HCT116 (cell line): Measurements from ENCODE around the gene C1orf159. TPM values are rescaled to one million over a fixed set of nuclear protein-coding genes. Genes with fewer than 3 reads are reported as not detected.

Experiments used
- ATAC-seq: fragments of 200-7000 bp; cut with Tn5 transposase; 2 replicates; pipeline ENCODE4 v1.9.1; 2020; ENCODE audit warnings: mild to moderate bottlenecking, moderate library complexity
- BruUV-seq: library from RNA; stranded (reverse); fragments of 400-500 nt; replicated peaks from 2 replicates; lab custom pipeline; 2021; lab: Mats Ljungman, UMichigan
- CTCF ChIA-PET: fragments of 300-600 bp; sonication (Branson Sonifier 250); formaldehyde crosslinking; loops from one replicate; lab custom pipeline; 2021; ENCODE audit warnings: antibody characterized with exemption; lab: Charles Lee
- POLR2A ChIA-PET: fragments of 300-600, 350-600 bp; sonication (Branson Sonifier 250); formaldehyde crosslinking; loops from one replicate; lab custom pipeline; 2021; ENCODE audit warnings: antibody characterized with exemption; lab: Charles Lee
- RAD21 ChIA-PET, 2 experiments: fragments of 300-600 bp; sonication (Branson Sonifier 250); formaldehyde crosslinking; loops; one replicate each; lab custom pipeline; 2023; ENCODE audit warnings: low total read pairs in 2 of 2; ENCODE audit not compliant: uncharacterized antibody in 2 of 2, unreplicated experiment in 2 of 2, low non-redundant PET in 1 of 2; lab: Charles Lee
- DNase-seq: peaks from one replicate; pipeline ENCODE4 v3.0.0-alpha.2; 2010; ENCODE audit warnings: low read depth, low spot score
- H2AFZ ChIP-seq: fragments of 200-600 bp; shearing (Covaris generic), sonication (generic); 2 replicates; pipeline ENCODE4 v1.6.1; 2017; ENCODE audit warnings: low read depth, mixed run types, mixed read lengths, antibody characterized with exemption, low read length; ENCODE audit not compliant: poor library complexity, severe bottlenecking
- H3K27ac ChIP-seq: 2 replicates; pipeline ENCODE4 v1.5.1; 2012; ENCODE audit warnings: low read depth, low read length
- H3K27me3 ChIP-seq: fragments of 200-600 bp; sonication (generic); 2 replicates; pipeline ENCODE4 v1.6.1; 2016; ENCODE audit warnings: mixed run types, low read length, mixed read lengths; ENCODE audit not compliant: insufficient read depth
- H3K36me3 ChIP-seq, 2 experiments: fragments of 200-500 bp in 1 of 2; fragments of 200-600 bp in 1 of 2; sonication (Bioruptor generic) in 1 of 2; sonication (generic) in 1 of 2; 2 replicates each; pipeline versions ENCODE4 v1.5.1 to v1.6.1; 2014 to 2016; ENCODE audit warnings: low read length in 2 of 2, inconsistent platforms in 1 of 2, mixed read lengths in 1 of 2, mixed run types in 1 of 2; ENCODE audit not compliant: insufficient read depth in 2 of 2, control insufficient read depth in 1 of 2
- H3K4me1 ChIP-seq, 2 experiments: fragments of 200-600 bp in 1 of 2; sonication (generic) in 1 of 2; 2 replicates each; pipeline versions ENCODE4 v1.5.1 to v1.6.1; 2012 to 2017; ENCODE audit warnings: low read length in 2 of 2, inconsistent platforms in 1 of 2, mild to moderate bottlenecking in 1 of 2, mixed read lengths in 1 of 2, mixed run types in 1 of 2, moderate library complexity in 1 of 2; ENCODE audit not compliant: insufficient read depth in 2 of 2, control insufficient read depth in 1 of 2
- H3K4me2 ChIP-seq: fragments of 200-600 bp; sonication (generic); 2 replicates; pipeline ENCODE4 v1.6.1; 2017; ENCODE audit warnings: mixed run types, low read length, mixed read lengths
- H3K4me3 ChIP-seq, 2 experiments: fragments of 200-600 bp in 1 of 2; sonication (generic) in 1 of 2; replicated peaks in 1 of 2; 2 replicates each; pipeline ENCODE4 v1.5.1; 2011 to 2016; ENCODE audit warnings: low read length in 2 of 2, control low read depth in 1 of 2, low read depth in 1 of 2, mild to moderate bottlenecking in 1 of 2, mixed read lengths in 1 of 2, mixed run types in 1 of 2
- H3K79me2 ChIP-seq: fragments of 200-600 bp; sonication (generic); 2 replicates; pipeline ENCODE4 v1.6.1; 2017; ENCODE audit warnings: mild to moderate bottlenecking, mixed run types, low read length, moderate library complexity, mixed read lengths; ENCODE audit not compliant: insufficient read depth
- H3K9ac ChIP-seq: fragments of 200-600 bp; sonication (generic); 2 replicates; pipeline ENCODE4 v1.6.1; 2016; ENCODE audit warnings: low read length, mixed read lengths
- H3K9me2 ChIP-seq: fragments of 200-600 bp; sonication (generic), shearing (Covaris generic); 2 replicates; pipeline ENCODE4 v1.6.1; 2017; ENCODE audit warnings: mixed run types, mild to moderate bottlenecking, moderate library complexity; ENCODE audit not compliant: insufficient read depth
- H3K9me3 ChIP-seq, 2 experiments: fragments of 200-500 bp in 1 of 2; fragments of 200-600 bp in 1 of 2; sonication (Bioruptor generic) in 1 of 2; sonication (generic) in 1 of 2; 2 replicates each; pipeline ENCODE4 v1.6.1; 2014 to 2017; ENCODE audit warnings: low read length in 2 of 2, mixed read lengths in 2 of 2, inconsistent platforms in 1 of 2, low read depth in 1 of 2, mild to moderate bottlenecking in 1 of 2, mixed run types in 1 of 2, moderate library complexity in 1 of 2; ENCODE audit not compliant: control insufficient read depth in 1 of 2, insufficient read depth in 1 of 2
- H4K20me1 ChIP-seq: fragments of 200-600 bp; sonication (generic), shearing (Covaris generic); 2 replicates; pipeline ENCODE4 v1.6.1; 2017; ENCODE audit warnings: mixed run types, mild to moderate bottlenecking, moderate library complexity; ENCODE audit not compliant: insufficient read depth
- CTCF ChIP-seq, 3 experiments: fragments of 200-600 bp in 1 of 3; sonication (generic) in 1 of 3; IDR thresholded peaks in 2 of 3; conservative IDR thresholded peaks in 1 of 3; 2 replicates each; pipeline ENCODE4 v1.5.1; 2012 to 2017; ENCODE audit warnings: low read depth in 2 of 3, low read length in 2 of 3, antibody characterized with exemption in 1 of 3, borderline replicate concordance in 1 of 3, control low read depth in 1 of 3, mild to moderate bottlenecking in 1 of 3, mixed read lengths in 1 of 3, mixed run types in 1 of 3, moderate library complexity in 1 of 3; ENCODE audit not compliant: insufficient read depth in 1 of 3
- EGR1 ChIP-seq: IDR thresholded peaks from 2 replicates; pipeline ENCODE4 v1.6.1; 2012; ENCODE audit warnings: low read depth
- EZH2 ChIP-seq: fragments of 200-600 bp; sonication (generic); IDR thresholded peaks from 2 replicates; pipeline ENCODE4 v1.6.1; 2017; ENCODE audit warnings: antibody characterized with exemption, mixed run types
- EZH2phosphoT487 ChIP-seq: fragments of 200-600 bp; IDR thresholded peaks from 2 replicates; pipeline ENCODE4 v1.6.1; 2018; ENCODE audit warnings: antibody characterized with exemption, borderline replicate concordance
- FOSL1 ChIP-seq: IDR thresholded peaks from 2 replicates; pipeline ENCODE4 v1.6.1; 2012; ENCODE audit warnings: low read depth
- JUND ChIP-seq: IDR thresholded peaks from 2 replicates; pipeline ENCODE4 v1.6.1; 2012
- POLR2AphosphoS5 ChIP-seq: IDR thresholded peaks from 2 replicates; pipeline ENCODE4 v1.6.1; 2011; ENCODE audit warnings: mild to moderate bottlenecking, low read depth, low read length, moderate library complexity
- SP1 ChIP-seq: IDR thresholded peaks from 2 replicates; pipeline ENCODE4 v1.6.1; 2012; ENCODE audit warnings: low read depth
- SRF ChIP-seq: IDR thresholded peaks from 2 replicates; pipeline ENCODE4 v1.6.1; 2012; ENCODE audit warnings: low read depth
- YY1 ChIP-seq: IDR thresholded peaks from 2 replicates; pipeline ENCODE4 v1.6.1; 2011; ENCODE audit warnings: low read length, low read depth, moderate library complexity, mild to moderate bottlenecking; ENCODE audit not compliant: insufficient replicate concordance; ENCODE audit errors: extremely low read depth
- ZBTB33 ChIP-seq: IDR thresholded peaks from 2 replicates; pipeline ENCODE4 v1.6.1; 2011; ENCODE audit warnings: mild to moderate bottlenecking, low read length, moderate library complexity; ENCODE audit not compliant: insufficient replicate concordance; ENCODE audit errors: extremely low read depth
- ZFX ChIP-seq: fragments of 450-650 bp; IDR thresholded peaks from 2 replicates; pipeline ENCODE4 v1.6.1; 2017
- ZNF274 ChIP-seq: fragments of 200-500 bp; sonication (Bioruptor generic); IDR thresholded peaks from 2 replicates; pipeline ENCODE4 v1.6.1; 2014; ENCODE audit warnings: mild to moderate bottlenecking, low read depth, low read length, inconsistent platforms
- intact Hi-C: fragments of 100-400 bp; cut with micrococcal nuclease; formaldehyde crosslinking; loops from 2 replicates; pipeline ENCODE4 v1.10.0; 2022
- total RNA-seq: library from RNA; stranded (reverse); gene quantifications from one replicate; pipeline ENCODE4 v1.2.1, GENCODE V29; 2021; ENCODE audit not compliant: unreplicated experiment
- TF ChIP-seq, protein P1 (sequence below): IDR thresholded peaks from 2 replicates; pipeline ENCODE4 v1.6.1; 2012
- TF ChIP-seq, protein P2 (sequence below): IDR thresholded peaks from 2 replicates; pipeline ENCODE4 v1.6.1; 2012

C1orf159 gene
- total RNA-seq, 1 experiment from 2014 or later: 22.7 TPM

GRCh38 chr1:1121611-1122077 is 5.8 kb upstream of the C1orf159 start:
- Histone ChIP-seq H2AFZ (peak overlapping the region; percentile 54), H4K20me1 (no peaks in the 10 kb centered on the region), H3K27ac (no peak overlapping the region; the same call in 1 of the 2 replicates), H3K79me2 (no peaks in the 10 kb centered on the region), H3K4me2 (peak overlapping the region; percentile 68), H3K9me2 (no peaks in the 10 kb centered on the region)
- intact Hi-C loops: loop anchor here (2.0 kb wide), 3 partner anchors 109 to 169 kb away; no protein-coding TSS in a partner anchor
- CTCF ChIA-PET: interaction anchor here (1.0 to 2.0 kb wide), 5 partner anchors 109 to 183 kb away, joined by 3 to 30 read pairs (median 10); no protein-coding TSS in a partner anchor
- peak; percentile 56 for ATAC-seq
- TF ChIP-seq ZNF274 (no peak), ZFX (no peak), FOSL1 (no peak), JUND (no peak), EZH2 (no peak), ZBTB33 (no peak), SP1 (no peak), EZH2phosphoT487 (no peak), SRF (no peak), EGR1 (no peak), POLR2AphosphoS5 (no peak), CTCF (IDR thresholded peaks at IDR 0.05 in 2 of 3, conservative IDR thresholded peaks at IDR 0.05 in 1 of 3; ENCODE audit: borderline replicate concordance in 1 of 3, insufficient read depth in 1 of 3, low read depth in 2 of 3, low read length in 2 of 3) (no peak), YY1 (no peak)
- TF ChIP-seq, protein P1, sequence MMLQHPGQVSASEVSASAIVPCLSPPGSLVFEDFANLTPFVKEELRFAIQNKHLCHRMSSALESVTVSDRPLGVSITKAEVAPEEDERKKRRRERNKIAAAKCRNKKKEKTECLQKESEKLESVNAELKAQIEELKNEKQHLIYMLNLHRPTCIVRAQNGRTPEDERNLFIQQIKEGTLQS: no peak
- TF ChIP-seq, protein P2, sequence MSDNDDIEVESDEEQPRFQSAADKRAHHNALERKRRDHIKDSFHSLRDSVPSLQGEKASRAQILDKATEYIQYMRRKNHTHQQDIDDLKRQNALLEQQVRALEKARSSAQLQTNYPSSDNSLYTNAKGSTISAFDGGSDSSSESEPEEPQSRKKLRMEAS: no peak
- TF ChIP-seq, all 23 proteins: peak for 0
- H3K4me1 ChIP-seq: peaks cover 2 to 10% of the 10 kb centered on the region in 2 experiments; a peak in 3 of 4 replicates
- peaks cover 0 to 7% of the 10 kb centered on the region in 2 experiments; a peak in 1 of 4 replicates for H3K9me3 ChIP-seq
- DNase-seq: no peak
- H3K36me3 ChIP-seq: no peaks in the 10 kb centered on the region
- no peaks in the 10 kb centered on the region for H3K27me3 ChIP-seq
- no TSS peak for BruUV-seq
- peak overlapping the region; percentile 6; the same call in 1 of the 2 replicates for H3K9ac ChIP-seq
- H3K4me3 ChIP-seq: peak overlapping the region; percentile 15 to 35; a peak in 2 of 4 replicates
- ChIA-PET RAD21 (interaction anchor here (1.2 to 1.5 kb wide), 6 partner anchors 109 to 170 kb away, joined by 3 to 7 read pairs (median 4); no protein-coding TSS in a partner anchor), POLR2A (interaction anchor here (1.5 kb wide), 1 partner anchor 41 kb away, joined by 3 read pairs; no protein-coding TSS in a partner anchor)
